B cell (primary cell): ENCODE data around the gene PPT2. TPM values are rescaled to one million over a fixed set of nuclear protein-coding genes. Genes with fewer than 3 reads are reported as not detected.
A peak's percentile ranks its signal among the peaks of the same experiment; 100 is the strongest.

Experiments
- ATAC-seq: fragments of 200-7000 bp; cut with Tn5 transposase; one replicate; pipeline ENCODE4 v1.10.0; 2021; ENCODE audit warnings: low read depth, mild to moderate bottlenecking, moderate number of reproducible peaks, moderate library complexity
- CTCF ChIA-PET: fragments of 350-600 bp; sonication (Branson Sonifier 250); formaldehyde crosslinking; loops from one replicate; lab custom pipeline; 2021; ENCODE audit warnings: antibody characterized with exemption, inconsistent platforms; lab: Charles Lee
- POLR2A ChIA-PET: fragments of 350-600 bp; sonication (Branson Sonifier 250); formaldehyde crosslinking; loops from one replicate; lab custom pipeline; 2021; ENCODE audit warnings: antibody characterized with exemption; lab: Charles Lee
- DNase-seq: peaks from one replicate; pipeline ENCODE4 v3.0.0; 2013
- H2AFZ ChIP-seq: 2 replicates; pipeline ENCODE4 v1.6.1; 2012; ENCODE audit warnings: mild to moderate bottlenecking, low read depth, low read length; ENCODE audit not compliant: insufficient read depth, poor library complexity, severe bottlenecking
- H3K27ac ChIP-seq, 2 donors: 1 replicate in 1 of 2; 2 replicates in 1 of 2; pipeline ENCODE4 v1.5.1; 2012 to 2013; ENCODE audit warnings: low read length in 2 of 2, mild to moderate bottlenecking in 2 of 2, moderate library complexity in 1 of 2
- H3K27me3 ChIP-seq, 4 experiments: fragments of 200-600 bp in 1 of 4; sonication (generic) in 1 of 4; replicated peaks in 1 of 4; 1 replicate in 2 of 4; 2 replicates in 2 of 4; pipeline versions ENCODE4 v1.6.1 to v1.7.0; 2013 to 2016; ENCODE audit warnings: low read length in 3 of 4, mild to moderate bottlenecking in 2 of 4, mixed read lengths in 1 of 4, moderate library complexity in 1 of 4; ENCODE audit not compliant: insufficient read depth in 4 of 4, control insufficient read depth in 3 of 4; ENCODE audit errors: control extremely low read depth in 1 of 4
- H3K36me3 ChIP-seq, 2 experiments: replicated peaks in 1 of 2; 1 replicate in 1 of 2; 2 replicates in 1 of 2; pipeline versions ENCODE4 v1.6.1 to v1.7.1; 2013; ENCODE audit warnings: low read length in 1 of 2; ENCODE audit not compliant: insufficient read depth in 2 of 2, control insufficient read depth in 1 of 2; ENCODE audit errors: control extremely low read depth in 1 of 2, extremely low read depth in 1 of 2
- H3K4me1 ChIP-seq, 2 donors: fragments of 200-600 bp in 1 of 2; sonication (generic) in 1 of 2; 1 replicate in 1 of 2; 2 replicates in 1 of 2; pipeline versions ENCODE4 v1.5.1 to v1.6.1; 2013 to 2017; ENCODE audit warnings: low read length in 2 of 2; ENCODE audit not compliant: control insufficient read depth in 2 of 2, insufficient read depth in 2 of 2
- H3K4me2 ChIP-seq: replicated peaks from 2 replicates; pipeline ENCODE3; 2012; ENCODE audit warnings: mild to moderate bottlenecking, low read depth, low read length; ENCODE audit not compliant: poor library complexity, severe bottlenecking
- H3K4me3 ChIP-seq, 5 experiments: fragments of 200-600 bp in 1 of 5; sonication (generic) in 1 of 5; 1 replicate in 3 of 5; 2 replicates in 2 of 5; pipeline versions ENCODE4 v1.5.1 to v1.7.0; 2011 to 2016; ENCODE audit warnings: low read length in 4 of 5, mild to moderate bottlenecking in 4 of 5, low read depth in 2 of 5, control low read depth in 1 of 5, moderate library complexity in 1 of 5; ENCODE audit not compliant: insufficient read depth in 1 of 5; ENCODE audit errors: control extremely low read depth in 1 of 5, extremely low read depth in 1 of 5
- H3K79me2 ChIP-seq: fragments of 200-600 bp; sonication (generic); one replicate; pipeline ENCODE4 v1.6.0; 2016; ENCODE audit warnings: low read length; ENCODE audit not compliant: control insufficient read depth, insufficient read depth
- H3K9ac ChIP-seq: fragments of 200-600 bp; sonication (generic); 2 replicates; pipeline ENCODE4 v1.6.1; 2017; ENCODE audit warnings: mild to moderate bottlenecking, low read length, moderate library complexity
- H3K9me3 ChIP-seq, 3 donors: one replicate each; pipeline versions ENCODE4 v1.6.1 to v1.7.1; 2013; ENCODE audit warnings: low read length in 2 of 3; ENCODE audit not compliant: control insufficient read depth in 2 of 3, insufficient read depth in 1 of 3; ENCODE audit errors: control extremely low read depth in 1 of 3
- H4K20me1 ChIP-seq: 2 replicates; pipeline ENCODE4 v1.6.0; 2012; ENCODE audit warnings: mild to moderate bottlenecking, low read length; ENCODE audit not compliant: insufficient read depth, control insufficient read depth, poor library complexity, severe bottlenecking
- H3K27ac Mint-ChIP-seq: one replicate; pipeline ENCODE4 v1.8.0; 2021; ENCODE audit warnings: mixed read lengths
- H3K27me3 Mint-ChIP-seq: one replicate; pipeline ENCODE4 v1.8.0; 2021; ENCODE audit warnings: mixed read lengths
- H3K4me1 Mint-ChIP-seq: one replicate; pipeline ENCODE4 v1.8.0; 2021; ENCODE audit warnings: mixed read lengths
- H3K4me3 Mint-ChIP-seq: one replicate; pipeline ENCODE4 v1.8.0; 2021; ENCODE audit warnings: mixed read lengths
- H3K9me3 Mint-ChIP-seq: one replicate; pipeline ENCODE4 v1.8.0; 2022; ENCODE audit warnings: mixed read lengths; ENCODE audit not compliant: insufficient read depth
- EZH2 ChIP-seq: IDR thresholded peaks from 2 replicates; pipeline ENCODE4 v1.6.1; 2012; ENCODE audit warnings: borderline replicate concordance, low read depth, mild to moderate bottlenecking, moderate library complexity, low read length; ENCODE audit not compliant: insufficient read depth, poor library complexity, severe bottlenecking
- WGBS: methylation state at CpG from one replicate; pipeline ENCODE4 v1.1.5; 2013; ENCODE audit warnings: missing lambda C conversion rate; ENCODE audit not compliant: insufficient coverage; 5-methylcytosine and 5-hydroxymethylcytosine counted together
- intact Hi-C: fragments of 100-400 bp; cut with micrococcal nuclease; formaldehyde crosslinking; loops from one replicate; pipeline ENCODE4 v1.10.0; 2022
- polyA plus RNA-seq: library from polyadenylated mRNA; depleted of rRNA; stranded (reverse); fragments of >200 nt; gene quantifications from 2 replicates; pipeline ENCODE4 v1.2.3, GENCODE V29; 2012
- total RNA-seq, 2 donors: library from RNA; stranded (reverse); fragments of 120-200 nt in 1 of 2; gene quantifications; 1 replicate in 1 of 2; 2 replicates in 1 of 2; pipeline versions ENCODE4 v1.2.3 to v1.2.4, GENCODE V29; 2013 to 2022
- TF ChIP-seq, protein P1 (sequence below): fragments of 200-600 bp; IDR thresholded peaks from one replicate; pipeline ENCODE4 v1.8.0; 2022; ENCODE audit warnings: antibody characterized with exemption, mild to moderate bottlenecking

Gene PPT2
- total and polyA plus RNA-seq, 2 donors (not counting 1 experiment from before 2014, with no cell fraction given) = 1.2 to 4.2 TPM

GRCh38 chr6:32195652-32195901 lies 41.6 kb downstream of the PPT2 start:
- no peak for TF ChIP-seq EZH2
- TF ChIP-seq, protein P1, sequence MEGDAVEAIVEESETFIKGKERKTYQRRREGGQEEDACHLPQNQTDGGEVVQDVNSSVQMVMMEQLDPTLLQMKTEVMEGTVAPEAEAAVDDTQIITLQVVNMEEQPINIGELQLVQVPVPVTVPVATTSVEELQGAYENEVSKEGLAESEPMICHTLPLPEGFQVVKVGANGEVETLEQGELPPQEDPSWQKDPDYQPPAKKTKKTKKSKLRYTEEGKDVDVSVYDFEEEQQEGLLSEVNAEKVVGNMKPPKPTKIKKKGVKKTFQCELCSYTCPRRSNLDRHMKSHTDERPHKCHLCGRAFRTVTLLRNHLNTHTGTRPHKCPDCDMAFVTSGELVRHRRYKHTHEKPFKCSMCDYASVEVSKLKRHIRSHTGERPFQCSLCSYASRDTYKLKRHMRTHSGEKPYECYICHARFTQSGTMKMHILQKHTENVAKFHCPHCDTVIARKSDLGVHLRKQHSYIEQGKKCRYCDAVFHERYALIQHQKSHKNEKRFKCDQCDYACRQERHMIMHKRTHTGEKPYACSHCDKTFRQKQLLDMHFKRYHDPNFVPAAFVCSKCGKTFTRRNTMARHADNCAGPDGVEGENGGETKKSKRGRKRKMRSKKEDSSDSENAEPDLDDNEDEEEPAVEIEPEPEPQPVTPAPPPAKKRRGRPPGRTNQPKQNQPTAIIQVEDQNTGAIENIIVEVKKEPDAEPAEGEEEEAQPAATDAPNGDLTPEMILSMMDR = peak; percentile 55
- Histone ChIP-seq H3K27ac (peak overlapping the region; percentile 99 to 100), H3K27me3 (no peaks in the 10 kb centered on the region), H4K20me1 (no peaks in the 10 kb centered on the region), H3K79me2 (peaks cover 26% of the 10 kb centered on the region), H2AFZ (peak overlapping the region; percentile 34), H3K4me2 (peak overlapping the region; percentile 91), H3K9ac (peak overlapping the region; percentile 99), H3K4me1 (peaks cover 40 to 56% of the 10 kb centered on the region in 2 donors), H3K36me3 (peaks cover 0 to 13% of the 10 kb centered on the region in 2 experiments), H3K4me3 (peak overlapping the region in 4 of 5 experiments; percentile 89 to 99 (median 94)), H3K9me3 (no peaks in the 10 kb centered on the region)
- H3K9me3 Mint-ChIP-seq = no peaks in the 10 kb centered on the region
- DNase-seq (no peak), ATAC-seq (peak; percentile 83)
- WGBS = under 1% methylated on average over 25 of the region's 25 CpGs
- peak overlapping the region; percentile 95 for H3K4me3 Mint-ChIP-seq
- POLR2A ChIA-PET = interaction anchor here (0.6 to 1.8 kb wide), 13 partner anchors 15 to 1547 kb away, joined by 3 to 25 read pairs (median 4); partner anchors contain the start of genes AGPAT1, ATF6B, FKBPL and HLA-DRA
- H3K27ac Mint-ChIP-seq = peak overlapping the region; percentile 99
- CTCF ChIA-PET = interaction anchor here (0.5 to 1.8 kb wide), 15 partner anchors 11 to 600 kb away, joined by 3 to 9 read pairs (median 3); partner anchors contain the start of genes AGPAT1, ATF6B and FKBPL
- H3K4me1 Mint-ChIP-seq = peaks cover 58% of the 10 kb centered on the region
- intact Hi-C loops = loop anchor here (1.0 to 10.0 kb wide), 12 partner anchors 17 to 1013 kb away; partner anchors contain the start of genes BAG6, CLIC1, CSNK2B and EHMT2
- H3K27me3 Mint-ChIP-seq = no peaks in the 10 kb centered on the region
